ENCODE results near the gene CADPS. TPM values are rescaled to one million over a fixed set of nuclear protein-coding genes. Genes with fewer than 3 reads are reported as not detected.

The CADPS gene
- total RNA-seq, 1 donor from 2014 or later, result 0.10 TPM

DNA sequence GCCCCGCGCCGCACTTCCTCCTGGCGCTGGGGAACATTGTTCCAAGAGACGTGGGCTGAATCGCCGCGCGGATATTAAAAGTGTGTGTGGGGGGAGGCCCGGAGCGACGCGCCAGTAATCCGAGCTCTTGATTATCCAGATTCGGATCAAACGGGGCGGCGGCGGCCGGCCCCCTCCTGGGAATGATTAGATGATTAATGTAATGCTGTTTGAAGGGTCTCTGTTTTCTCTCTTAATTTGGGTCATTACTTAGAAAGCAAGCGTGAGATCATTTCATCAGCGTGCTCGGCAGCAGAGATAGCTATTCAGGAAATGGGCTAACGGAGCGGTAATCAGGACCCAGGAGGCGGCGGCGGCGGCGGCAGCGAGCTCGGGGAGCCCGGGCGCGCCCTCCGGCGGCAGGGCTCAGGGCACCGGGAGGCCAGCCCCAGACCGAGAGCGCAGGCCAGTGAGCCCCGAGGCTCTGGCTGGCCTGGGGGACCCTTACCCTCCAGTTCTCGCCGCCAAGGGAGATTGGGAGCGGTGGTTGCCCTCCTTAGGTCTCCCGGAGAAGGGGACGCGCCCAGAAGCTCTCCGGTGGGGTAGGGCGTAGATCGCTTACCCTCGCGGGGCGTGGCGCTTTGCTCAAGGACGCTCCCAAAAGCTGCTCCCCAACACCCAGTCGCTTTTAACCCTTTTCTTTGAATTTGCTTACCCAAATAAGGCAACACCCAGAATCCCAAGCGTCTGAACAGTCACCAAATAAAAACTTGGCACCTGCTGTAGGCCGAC lies 506.3 kb downstream of the CADPS start:
- DNase-seq (ENCODE audit: low spot score) (no peak), ATAC-seq (no peak)

DNA sequence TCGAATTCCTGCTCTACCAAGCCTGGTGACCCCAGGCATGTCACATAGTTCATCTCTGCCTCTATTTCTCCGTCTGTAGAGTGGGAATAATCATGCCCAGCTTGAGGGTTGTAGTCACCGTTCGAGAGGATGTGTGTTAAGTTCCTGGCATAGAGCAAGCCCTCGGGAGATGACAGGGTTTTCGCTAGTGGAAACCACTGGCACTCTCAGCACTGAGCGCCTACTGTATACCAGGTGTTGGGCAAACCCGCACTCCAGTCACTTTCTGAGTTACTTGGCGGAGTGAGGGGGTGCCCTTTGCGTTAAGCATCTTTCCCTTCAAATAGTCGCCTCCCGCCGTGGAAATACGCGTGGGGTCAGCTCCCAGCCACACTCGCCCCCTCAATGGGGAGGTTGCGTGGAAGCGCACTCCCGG lies 506.9 kb downstream of the CADPS start:
- DNase-seq (ENCODE audit: low spot score), result no peak
- no peak for ATAC-seq

DNA sequence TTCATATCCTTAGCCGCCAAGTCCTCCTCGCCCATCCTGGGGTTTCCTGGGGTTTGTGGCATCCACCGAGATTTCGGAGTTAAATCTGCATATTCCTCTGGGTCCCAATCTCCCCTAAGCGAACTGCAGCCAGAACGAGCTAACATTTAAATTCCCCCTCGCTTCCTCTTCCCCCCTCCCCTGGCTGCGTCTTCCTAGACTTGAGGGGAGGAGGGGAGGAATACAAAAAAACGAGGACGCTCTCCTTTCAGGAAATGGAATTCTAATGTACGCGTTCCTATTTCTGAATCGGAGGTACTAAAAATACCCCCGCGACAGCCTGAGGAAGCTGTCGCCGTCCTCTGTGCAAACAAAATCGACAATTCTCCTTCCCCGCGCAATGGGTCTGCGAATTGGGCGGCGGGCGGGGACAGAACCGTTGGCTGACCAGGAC lies 507.4 kb downstream of the CADPS start:
- no peak for ATAC-seq
- DNase-seq (ENCODE audit: low spot score), result no peak

DNA sequence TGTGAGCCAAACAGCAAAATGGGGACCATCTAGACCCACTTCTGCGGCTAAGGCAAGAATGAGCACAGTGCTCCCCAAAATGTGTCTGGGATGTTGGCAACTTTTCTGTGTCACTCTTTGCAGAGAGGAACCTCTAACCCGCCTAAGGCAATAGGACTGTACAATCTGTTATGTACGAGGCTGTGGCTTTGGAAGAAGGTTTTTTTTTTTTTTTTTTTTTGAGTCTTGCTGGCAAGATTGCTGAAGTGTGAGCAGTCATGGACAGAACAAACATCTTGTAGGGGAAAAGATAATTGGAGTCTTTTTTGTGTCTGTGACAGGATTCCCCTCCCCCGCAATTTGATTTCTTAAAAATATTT lies 509.1 kb downstream of the CADPS start:
- ATAC-seq, result no peak
- DNase-seq (ENCODE audit: low spot score), result no peak

DNA sequence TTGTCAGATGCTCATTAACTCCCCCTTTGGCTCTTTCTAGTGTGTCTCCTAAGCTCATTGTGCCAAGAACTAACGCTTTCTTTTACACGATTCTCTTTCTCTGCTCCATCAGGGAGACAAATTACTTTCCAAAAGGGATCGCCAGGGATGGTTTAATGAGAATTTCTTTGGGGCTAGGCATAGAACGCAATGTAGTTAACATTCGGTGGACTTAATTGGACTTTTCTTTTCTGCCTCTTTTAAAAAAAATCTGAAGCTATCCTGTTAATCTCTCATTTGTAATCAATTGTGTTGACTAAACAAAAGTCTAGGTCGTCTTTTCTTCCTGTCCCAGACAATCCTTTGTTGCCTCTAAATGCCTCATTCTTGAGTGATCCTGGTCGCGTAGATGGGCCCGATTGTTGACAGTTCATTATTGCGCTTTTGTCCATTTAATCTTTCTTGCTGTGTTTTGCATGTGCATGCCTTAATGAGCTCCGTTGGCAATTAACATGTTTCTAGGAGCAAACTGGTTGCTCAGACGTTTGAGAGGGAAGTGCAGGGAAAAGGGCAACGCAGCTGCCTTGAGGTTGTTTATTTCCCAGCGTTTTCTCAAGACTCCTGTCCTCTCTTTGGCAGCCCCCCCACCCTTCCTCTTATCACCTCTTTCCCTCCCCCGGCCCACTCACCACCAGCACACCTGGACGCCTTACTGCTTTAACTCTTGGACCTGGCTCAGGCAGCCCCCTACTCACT lies 509.7 kb downstream of the CADPS start:
- DNase-seq (ENCODE audit: low spot score), result no peak
- ATAC-seq, result no peak

DNA sequence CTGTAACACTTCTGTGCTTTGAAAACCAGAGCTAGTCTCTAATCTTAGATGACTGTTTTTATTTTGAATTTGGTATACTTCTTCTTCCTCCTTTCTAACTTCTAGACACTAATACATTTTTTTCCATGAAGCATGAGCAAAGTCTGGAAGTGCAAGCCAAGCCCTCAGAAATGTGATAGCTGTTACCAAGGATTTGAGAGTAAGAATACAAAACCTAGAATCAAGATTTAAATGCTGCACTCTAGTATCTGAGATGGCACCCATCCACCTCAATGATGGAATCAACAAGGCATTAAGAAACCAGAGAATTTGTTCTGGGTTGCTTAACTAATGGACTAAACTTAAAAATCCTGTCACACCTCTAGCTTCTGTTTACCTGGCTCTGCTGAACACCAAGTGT lies 511.0 kb downstream of the CADPS start:
- no peak for ATAC-seq

DNA sequence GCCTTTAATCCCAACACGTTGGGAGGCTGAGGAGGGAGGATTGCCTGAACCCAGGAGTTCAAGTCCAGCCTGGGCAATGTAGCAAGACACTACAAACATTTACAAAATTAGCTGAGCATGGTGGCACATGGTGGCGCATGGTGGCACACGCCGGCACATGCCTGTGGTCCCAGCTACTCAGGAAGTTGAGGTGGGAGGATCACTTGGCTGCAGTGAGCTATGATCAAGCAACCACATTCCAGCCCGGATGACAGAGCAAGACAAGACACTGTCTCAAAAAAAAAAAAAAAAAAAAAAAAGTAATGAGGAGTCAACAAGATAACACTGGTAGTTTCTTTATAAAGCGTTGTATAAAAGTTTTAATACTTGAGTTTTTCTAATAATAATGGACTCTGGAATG lies 511.9 kb downstream of the CADPS start:
- ATAC-seq, result no peak
- no peak for DNase-seq (ENCODE audit: low spot score)

More for the DNA sequence above, 511.0 kb downstream of the CADPS start:
- no peak for DNase-seq (ENCODE audit: low spot score)

DNA sequence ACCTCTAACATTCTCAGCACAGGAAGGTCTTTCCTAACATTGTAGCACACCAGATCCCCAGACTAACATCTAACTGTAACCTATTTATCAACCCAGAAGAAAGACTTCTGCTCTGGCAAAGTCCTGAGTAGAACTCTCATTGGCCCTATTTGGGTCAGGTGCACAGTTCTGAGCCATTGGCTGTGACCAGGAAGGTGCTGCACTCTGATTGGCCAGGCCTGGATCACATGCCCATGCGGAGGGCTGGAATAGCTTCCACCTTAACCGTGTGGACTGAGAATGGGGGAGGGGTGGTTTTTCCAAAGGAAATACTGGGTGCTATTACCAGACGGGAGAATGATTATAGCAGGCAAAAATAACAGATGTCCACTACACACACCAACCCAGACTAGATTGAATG lies 513.4 kb downstream of the CADPS start:
- ATAC-seq, result no peak
- no peak for DNase-seq (ENCODE audit: low spot score)

DNA sequence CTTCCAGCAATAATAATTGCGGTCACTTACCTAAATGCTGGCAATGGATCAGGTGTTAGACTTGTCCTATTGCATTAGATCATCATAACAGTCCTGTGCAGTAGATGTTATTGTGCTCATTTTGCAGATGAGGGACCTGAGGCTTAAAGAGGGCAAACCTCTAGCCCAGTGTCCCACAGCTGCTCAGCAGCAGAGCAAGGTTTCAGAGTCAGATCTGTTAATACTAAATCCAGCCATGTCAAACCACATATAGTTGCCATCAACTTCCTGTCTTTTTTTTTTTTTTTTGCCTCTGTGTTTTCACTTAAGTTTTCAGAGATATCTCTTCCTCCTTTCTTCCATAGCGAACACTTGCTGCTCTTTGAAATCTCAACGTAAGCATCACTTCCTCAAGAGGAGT lies 514.0 kb downstream of the CADPS start:
- no peak for DNase-seq (ENCODE audit: low spot score)
- ATAC-seq, result no peak

DNA sequence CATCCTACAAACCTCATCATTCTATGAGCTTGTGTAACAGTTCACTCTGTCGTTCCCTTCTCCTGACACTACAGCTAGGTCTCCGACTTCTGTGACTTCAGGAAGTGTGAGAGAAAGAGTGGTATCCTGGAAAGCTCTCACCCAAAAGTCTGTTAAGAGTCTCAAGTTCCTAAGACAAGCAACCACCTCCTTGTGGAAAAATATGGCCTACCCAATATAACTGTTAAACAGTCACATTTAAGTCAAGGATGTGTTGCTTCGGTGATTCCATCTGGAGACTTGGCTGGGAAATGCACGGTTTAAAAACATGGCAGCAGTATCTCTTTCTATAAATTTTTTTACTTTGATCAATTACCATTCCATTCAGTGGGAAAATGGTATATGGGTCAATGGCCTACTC lies 515.7 kb downstream of the CADPS start:
- no peak for ATAC-seq
- no peak for DNase-seq (ENCODE audit: low spot score)

DNA sequence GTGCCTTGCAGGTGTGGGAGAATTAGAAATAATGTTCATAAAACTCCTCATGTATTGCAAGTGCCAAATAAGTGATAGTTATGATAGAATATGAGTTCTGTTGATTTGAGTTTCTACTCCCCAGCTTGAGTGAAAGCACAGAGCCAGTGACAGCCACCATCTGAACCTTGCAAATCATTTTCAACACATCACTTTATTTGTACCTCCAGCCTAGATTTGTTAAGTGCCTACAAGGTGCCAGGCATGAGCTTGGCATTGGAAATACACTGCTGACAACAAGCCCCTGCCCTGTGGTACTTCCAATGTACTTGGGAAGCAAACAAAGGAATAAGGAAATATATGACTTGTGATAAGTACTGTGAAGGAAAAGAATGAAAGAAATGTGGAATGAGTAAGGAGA lies 518.9 kb downstream of the CADPS start:
- no peak for ATAC-seq
- no peak for DNase-seq (ENCODE audit: low spot score)

DNA sequence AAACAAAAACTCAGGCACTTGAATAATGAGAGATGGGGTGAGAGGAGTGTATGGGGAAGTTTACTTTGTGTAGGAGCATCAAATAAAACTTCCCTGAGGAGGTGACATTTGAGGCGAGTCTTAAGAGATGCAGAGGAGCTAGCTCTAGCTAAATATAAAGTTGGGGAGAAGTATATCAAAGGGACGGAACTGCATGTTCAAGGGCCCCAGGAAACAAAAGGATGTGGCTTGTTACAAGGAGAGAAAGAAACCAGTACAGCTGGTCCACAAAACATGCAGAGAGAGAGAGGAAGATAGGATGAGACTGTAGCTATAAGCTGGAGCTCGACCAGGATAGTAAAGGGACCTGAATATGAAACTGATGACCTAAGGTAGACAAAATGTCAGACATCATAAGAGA lies 519.5 kb downstream of the CADPS start:
- ATAC-seq (no peak), DNase-seq (ENCODE audit: low spot score) (no peak)
